Tibial nerve (tissue), 4 donors: Measurements from ENCODE around the gene NFASC.

Experiments used
- EP300 ChIP-seq, 2 donors: sonication (generic); formaldehyde crosslinking; IDR thresholded peaks; one replicate each; pipeline ENCODE4 v1.6.1; 2017; ENCODE audit warnings: antibody characterized with exemption in 2 of 2, mild to moderate bottlenecking in 1 of 2
- POLR2A ChIP-seq, 2 donors: fragments of 450-650 bp; IDR thresholded peaks; one replicate each; pipeline ENCODE4 v1.6.1; 2017; ENCODE audit warnings: antibody characterized with exemption in 2 of 2, mild to moderate bottlenecking in 2 of 2, moderate library complexity in 2 of 2
- TF ChIP-seq, protein P1 (sequence below), 5 experiments: fragments of 200-600 bp in 3 of 5; fragments of 450-650 bp in 2 of 5; sonication (generic) in 3 of 5; IDR thresholded peaks; one replicate each; pipeline ENCODE4 v1.5.1; 2016 to 2019; ENCODE audit warnings: antibody characterized with exemption in 5 of 5, mild to moderate bottlenecking in 3 of 5, moderate library complexity in 2 of 5

DNA sequence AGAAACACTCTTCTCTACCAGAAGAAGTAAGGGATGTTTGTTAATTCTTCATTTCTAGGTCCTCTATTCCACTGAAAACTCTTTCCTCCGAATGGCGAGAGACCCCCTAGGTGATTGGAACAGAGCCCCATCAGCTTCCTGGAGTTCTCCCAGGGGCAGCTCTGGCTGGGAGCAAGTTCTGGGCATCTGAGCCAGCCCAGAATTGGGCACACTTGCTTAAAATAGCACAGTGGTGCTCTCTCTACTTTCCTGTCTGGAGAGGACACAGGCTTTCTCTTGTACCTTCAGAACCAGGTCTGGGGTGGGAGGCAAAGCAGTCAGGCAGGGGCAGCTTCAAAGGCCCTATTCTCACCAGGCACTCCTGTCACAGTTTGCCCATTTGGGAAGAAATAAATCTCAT, 89.2 kb downstream of the NFASC start:
- TF ChIP-seq, protein P1, sequence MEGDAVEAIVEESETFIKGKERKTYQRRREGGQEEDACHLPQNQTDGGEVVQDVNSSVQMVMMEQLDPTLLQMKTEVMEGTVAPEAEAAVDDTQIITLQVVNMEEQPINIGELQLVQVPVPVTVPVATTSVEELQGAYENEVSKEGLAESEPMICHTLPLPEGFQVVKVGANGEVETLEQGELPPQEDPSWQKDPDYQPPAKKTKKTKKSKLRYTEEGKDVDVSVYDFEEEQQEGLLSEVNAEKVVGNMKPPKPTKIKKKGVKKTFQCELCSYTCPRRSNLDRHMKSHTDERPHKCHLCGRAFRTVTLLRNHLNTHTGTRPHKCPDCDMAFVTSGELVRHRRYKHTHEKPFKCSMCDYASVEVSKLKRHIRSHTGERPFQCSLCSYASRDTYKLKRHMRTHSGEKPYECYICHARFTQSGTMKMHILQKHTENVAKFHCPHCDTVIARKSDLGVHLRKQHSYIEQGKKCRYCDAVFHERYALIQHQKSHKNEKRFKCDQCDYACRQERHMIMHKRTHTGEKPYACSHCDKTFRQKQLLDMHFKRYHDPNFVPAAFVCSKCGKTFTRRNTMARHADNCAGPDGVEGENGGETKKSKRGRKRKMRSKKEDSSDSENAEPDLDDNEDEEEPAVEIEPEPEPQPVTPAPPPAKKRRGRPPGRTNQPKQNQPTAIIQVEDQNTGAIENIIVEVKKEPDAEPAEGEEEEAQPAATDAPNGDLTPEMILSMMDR (IDR thresholded peaks at IDR 0.05), result no peak
- TF ChIP-seq POLR2A (IDR thresholded peaks at IDR 0.05) (no peak), EP300 (IDR thresholded peaks at IDR 0.05) (no peak)
